H1 (cell line): ENCODE measurements around the gene RBM44. TPM values are rescaled to one million over a fixed set of nuclear protein-coding genes. Genes with fewer than 3 reads are reported as not detected.

Experiments
- CTCF ChIA-PET: fragments of 300-600 bp; sonication (Branson Sonifier 250); formaldehyde crosslinking; loops from one replicate; lab custom pipeline; 2021; ENCODE audit not compliant: partially characterized antibody; lab: Charles Lee
- POLR2A ChIA-PET: fragments of 300-600 bp; sonication (Branson Sonifier 250); formaldehyde crosslinking; loops from one replicate; lab custom pipeline; 2021; ENCODE audit warnings: inconsistent platforms; ENCODE audit not compliant: partially characterized antibody; lab: Charles Lee
- DNase-seq, 2 experiments: peaks; one replicate each; pipeline versions ENCODE4 v3.0.0 to v3.0.0-alpha.2; 2010 to 2022; ENCODE audit warnings: low spot score in 2 of 2, low read depth in 1 of 2, mixed read lengths in 1 of 2
- FAIRE-seq: peaks from 2 replicates; lab custom pipeline; 2011; peaks lifted over from hg19 to GRCh38; lab: Jason Lieb, UNC
- H2AFZ ChIP-seq: 2 replicates; pipeline ENCODE4 v1.8.1; 2012; ENCODE audit warnings: low read length, inconsistent platforms
- H2AK5ac ChIP-seq: 2 replicates; pipeline ENCODE4 v1.6.1; 2013; ENCODE audit warnings: low read depth, low read length
- H2BK120ac ChIP-seq: replicated peaks from 2 replicates; pipeline ENCODE3; 2013; ENCODE audit warnings: low read depth, low read length, inconsistent platforms
- H2BK12ac ChIP-seq: 2 replicates; pipeline ENCODE4 v1.6.1; 2013; ENCODE audit warnings: low read depth, low read length
- H2BK15ac ChIP-seq: 2 replicates; pipeline ENCODE4 v1.6.1; 2013; ENCODE audit warnings: low read length
- H2BK20ac ChIP-seq: 2 replicates; pipeline ENCODE4 v1.6.1; 2013; ENCODE audit warnings: low read length
- H2BK5ac ChIP-seq: 2 replicates; pipeline ENCODE4 v1.6.1; 2013; ENCODE audit warnings: low read depth, low read length
- H3K14ac ChIP-seq: 2 replicates; pipeline ENCODE4 v1.6.1; 2013; ENCODE audit warnings: inconsistent platforms; ENCODE audit not compliant: insufficient read length
- H3K18ac ChIP-seq: 2 replicates; pipeline ENCODE4 v1.6.1; 2013; ENCODE audit warnings: low read length; ENCODE audit errors: extremely low read depth
- H3K23ac ChIP-seq: 2 replicates; pipeline ENCODE4 v1.6.1; 2013; ENCODE audit warnings: inconsistent platforms; ENCODE audit not compliant: insufficient read length
- H3K23me2 ChIP-seq: 2 replicates; pipeline ENCODE4 v1.6.1; 2013; ENCODE audit warnings: low read depth, low read length
- H3K27ac ChIP-seq: 2 replicates; pipeline ENCODE4 v1.6.1; 2011; ENCODE audit warnings: low read depth, low read length, inconsistent platforms
- H3K27me3 ChIP-seq, 4 experiments: replicated peaks in 1 of 4; 1 replicate in 1 of 4; 2 replicates in 3 of 4; pipeline versions ENCODE4 v1.6.1 to v1.8.1; 2011 to 2013; ENCODE audit warnings: low read length in 3 of 4, mild to moderate bottlenecking in 3 of 4, inconsistent platforms in 2 of 4, mixed read lengths in 2 of 4, moderate library complexity in 1 of 4; ENCODE audit not compliant: control insufficient read depth in 3 of 4, insufficient read depth in 3 of 4; ENCODE audit errors: extremely low read depth in 1 of 4
- H3K36me3 ChIP-seq, 4 experiments: 2 replicates each; pipeline versions ENCODE4 v1.6.1 to v1.8.1; 2011 to 2013; ENCODE audit warnings: mild to moderate bottlenecking in 4 of 4, low read length in 3 of 4, moderate library complexity in 2 of 4, control low read depth in 1 of 4, inconsistent platforms in 1 of 4; ENCODE audit not compliant: insufficient read depth in 4 of 4, control insufficient read depth in 2 of 4
- H3K4ac ChIP-seq: replicated peaks from 2 replicates; pipeline ENCODE3; 2013; ENCODE audit warnings: low read length, low read depth, mixed read lengths, inconsistent platforms; ENCODE audit not compliant: insufficient read length
- H3K4me1 ChIP-seq, 4 experiments: replicated peaks in 1 of 4; 1 replicate in 1 of 4; 2 replicates in 3 of 4; pipeline versions ENCODE4 v1.6.1 to v1.8.1; 2011 to 2013; ENCODE audit warnings: low read length in 3 of 4, inconsistent platforms in 2 of 4, mixed read lengths in 1 of 4; ENCODE audit not compliant: insufficient read depth in 4 of 4, control insufficient read depth in 3 of 4
- H3K4me2 ChIP-seq, 2 experiments: 2 replicates each; pipeline versions ENCODE4 v1.6.1 to v1.8.1; 2011 to 2013; ENCODE audit warnings: low read depth in 2 of 2, low read length in 2 of 2, control low read depth in 1 of 2, inconsistent platforms in 1 of 2, mild to moderate bottlenecking in 1 of 2; ENCODE audit not compliant: insufficient read depth in 1 of 2
- H3K4me3 ChIP-seq, 4 experiments: fragments of 200-600, 300-600 bp in 1 of 4; sonication (generic), shearing (Covaris generic), sonication (Bioruptor Twin) in 1 of 4; 2 replicates each; pipeline versions ENCODE4 v1.5.1 to v1.8.1; 2011 to 2016; ENCODE audit warnings: low read length in 4 of 4, low read depth in 3 of 4, control low read depth in 2 of 4, inconsistent platforms in 2 of 4, mild to moderate bottlenecking in 2 of 4, mixed read lengths in 1 of 4, moderate library complexity in 1 of 4; ENCODE audit not compliant: insufficient read depth in 2 of 4; ENCODE audit errors: extremely low read depth in 1 of 4
- H3K56ac ChIP-seq: replicated peaks from 2 replicates; pipeline ENCODE3; 2013; ENCODE audit warnings: low read depth, mild to moderate bottlenecking, mixed read lengths, low read length, inconsistent platforms; ENCODE audit not compliant: insufficient read length
- H3K79me1 ChIP-seq: 2 replicates; pipeline ENCODE4 v1.6.1; 2013; ENCODE audit warnings: low read depth, low read length, control low read depth
- H3K79me2 ChIP-seq, 2 experiments: 2 replicates each; pipeline versions ENCODE4 v1.6.1 to v1.8.1; 2012 to 2013; ENCODE audit warnings: low read length in 2 of 2, mild to moderate bottlenecking in 2 of 2, inconsistent platforms in 1 of 2; ENCODE audit not compliant: insufficient read depth in 2 of 2, control insufficient read depth in 1 of 2
- H3K9ac ChIP-seq, 4 experiments: replicated peaks in 1 of 4; 1 replicate in 1 of 4; 2 replicates in 3 of 4; pipeline versions ENCODE4 v1.6.1 to v1.8.1; 2011 to 2013; ENCODE audit warnings: low read depth in 3 of 4, low read length in 3 of 4, control low read depth in 2 of 4, mild to moderate bottlenecking in 2 of 4, moderate library complexity in 2 of 4, inconsistent platforms in 1 of 4; ENCODE audit errors: extremely low read depth in 1 of 4
- H3K9me3 ChIP-seq, 2 experiments: 2 replicates each; pipeline versions ENCODE4 v1.6.1 to v1.8.1; 2012 to 2013; ENCODE audit warnings: mild to moderate bottlenecking in 2 of 2, moderate library complexity in 2 of 2, control low read depth in 1 of 2, inconsistent platforms in 1 of 2, low read depth in 1 of 2, low read length in 1 of 2, mixed read lengths in 1 of 2; ENCODE audit not compliant: insufficient read depth in 2 of 2
- H4K20me1 ChIP-seq, 2 experiments: replicated peaks in 1 of 2; 2 replicates each; pipeline versions ENCODE3 to v1.8.1; 2011 to 2013; ENCODE audit warnings: inconsistent platforms in 2 of 2, low read length in 2 of 2, mild to moderate bottlenecking in 1 of 2; ENCODE audit not compliant: insufficient read depth in 2 of 2, control insufficient read depth in 1 of 2
- H4K5ac ChIP-seq: 2 replicates; pipeline ENCODE4 v1.6.1; 2013; ENCODE audit warnings: low read length, low read depth, mixed read lengths, inconsistent platforms; ENCODE audit not compliant: insufficient read length
- H4K8ac ChIP-seq: 2 replicates; pipeline ENCODE4 v1.8.0; 2013; ENCODE audit warnings: mild to moderate bottlenecking, moderate library complexity, low read length, inconsistent platforms; ENCODE audit not compliant: insufficient read depth; ENCODE audit errors: extremely low read depth
- H4K91ac ChIP-seq: replicated peaks from 2 replicates; pipeline ENCODE3; 2013; ENCODE audit warnings: low read length, mixed read lengths, inconsistent platforms; ENCODE audit not compliant: insufficient read length
- BACH1 ChIP-seq: IDR thresholded peaks from 2 replicates; pipeline ENCODE4 v1.6.1; 2012; ENCODE audit warnings: low read length, improper control_type of control experiment
- CBX5 ChIP-seq: fragments of 300-800, 300-1000 bp; sonication (generic); IDR thresholded peaks from 2 replicates; pipeline ENCODE4 v1.7.1; 2016; ENCODE audit warnings: antibody characterized with exemption, low read length, low read depth
- JUN ChIP-seq: IDR thresholded peaks from 2 replicates; pipeline ENCODE4 v1.6.1; 2011; ENCODE audit warnings: low read depth, mild to moderate bottlenecking, improper control_type of control experiment, low read length
- KDM1A ChIP-seq: fragments of 200-600, 300-600 bp; sonication (generic); IDR thresholded peaks from 2 replicates; pipeline ENCODE4 v1.7.1; 2016; ENCODE audit warnings: mild to moderate bottlenecking, low read length, borderline replicate concordance
- SP4 ChIP-seq: IDR thresholded peaks from 2 replicates; pipeline ENCODE4 v1.6.1; 2012; ENCODE audit warnings: low read length, inconsistent platforms
- TAF7 ChIP-seq: optimal IDR thresholded peaks from 2 replicates; pipeline ENCODE3; 2011; ENCODE audit warnings: low read depth, mild to moderate bottlenecking, inconsistent platforms, low read length, moderate library complexity, borderline replicate concordance
- TBP ChIP-seq: IDR thresholded peaks from 2 replicates; pipeline ENCODE4 v1.6.1; 2011; ENCODE audit warnings: low read depth, low read length, improper control_type of control experiment
- WGBS, 2 experiments: shearing (Covaris generic) in 1 of 2; methylation state at CpG; one replicate each; pipeline versions ENCODE4 v1.1.6 to v1.1.7; 2013 to 2015; ENCODE audit warnings: low lambda C conversion rate in 2 of 2, mixed read lengths in 2 of 2, inconsistent platforms in 1 of 2, low coverage in 1 of 2, missing lambda C conversion rate in 1 of 2; ENCODE audit not compliant: insufficient replicate concordance in 2 of 2, insufficient coverage in 1 of 2, insufficient read length in 1 of 2; ENCODE audit errors: extremely low coverage in 1 of 2, missing lambda C conversion rate in 1 of 2; 5-methylcytosine and 5-hydroxymethylcytosine counted together
- polyA plus RNA-seq, 7 experiments: library from polyadenylated mRNA; depleted of rRNA in 3 of 7; stranded (reverse) in 5 of 7; unstranded in 2 of 7; fragments of >200 nt in 5 of 7; fragments of 200-250 nt in 2 of 7; gene quantifications; 1 replicate in 5 of 7; 2 replicates in 1 of 7; 4 replicates in 1 of 7; pipeline versions ENCODE4 v1.2.1 to v1.2.3, GENCODE V29; 2011 to 2013; ENCODE audit warnings: missing spikeins in 2 of 7, mixed read lengths in 2 of 7
- total RNA-seq: library from RNA; stranded (reverse); fragmentation: NEBNext Ultra II Directional; extraction: Animal tissue kit (Norgen Biotek cat#: 25700); gene quantifications from 2 replicates; pipeline ENCODE4 v1.2.1, GENCODE V29; 2021

RBM44 gene
- total and polyA plus RNA-seq, 2 of the 8 experiments (the other 6 are each of a cell fraction or from before 2014, with no cell fraction given) = 0.12 to 0.43 TPM

- H2BK120ac ChIP-seq = no peak overlapping the region
- no peak for DNase-seq
- no peak overlapping the region for H3K23ac ChIP-seq
- H3K27ac ChIP-seq = no peak overlapping the region
- no peaks in the 10 kb centered on the region for H3K9me3 ChIP-seq
- no peaks in the 10 kb centered on the region for H3K79me2 ChIP-seq
- no peak overlapping the region for H3K56ac ChIP-seq
- H3K14ac ChIP-seq = no peak overlapping the region
- no peaks in the 10 kb centered on the region for H3K4me1 ChIP-seq
- no peak overlapping the region for H2BK15ac ChIP-seq
- TF ChIP-seq BACH1 (no peak), CBX5 (no peak), TAF7 (no peak), KDM1A (no peak), TBP (no peak), JUN (no peak), SP4 (no peak)
- TF ChIP-seq, all 59 proteins: peak for 0
- no peak overlapping the region for H2AK5ac ChIP-seq
- no peak overlapping the region for H3K18ac ChIP-seq
- no peak overlapping the region for H2BK12ac ChIP-seq
- H4K5ac ChIP-seq = no peak overlapping the region
- CTCF ChIA-PET = interaction anchor here (1.2 to 1.7 kb wide), 4 partner anchors 14 to 30 kb away, joined by 3 to 8 read pairs (median 5); no protein-coding TSS in a partner anchor
- H3K4ac ChIP-seq = no peak overlapping the region
- H3K9ac ChIP-seq = no peak overlapping the region
- no peak overlapping the region for H4K8ac ChIP-seq
- H2AFZ ChIP-seq = no peak overlapping the region
- POLR2A ChIA-PET = interaction anchor here (0.6 to 1.3 kb wide), 2 partner anchors 27 to 170 kb away, joined by 3 read pairs; partner anchors contain the start of gene RAB17
- H3K79me1 ChIP-seq = no peaks in the 10 kb centered on the region
- no peaks in the 10 kb centered on the region for H3K27me3 ChIP-seq
- no peak for FAIRE-seq
- no peak overlapping the region for H2BK5ac ChIP-seq
- peaks cover 4 to 28% (median 18%) of the 10 kb centered on the region in 4 experiments; a peak in 7 of 8 replicates for H3K36me3 ChIP-seq
- no peak overlapping the region for H3K4me2 ChIP-seq
- no peak overlapping the region for H4K91ac ChIP-seq
- no peak overlapping the region for H2BK20ac ChIP-seq
- WGBS, 2 experiments = 93% methylated on average over 23 of the region's 23 CpGs; no CpG with 5 or more reads in 1 of the 2 experiments
- H4K20me1 ChIP-seq = no peaks in the 10 kb centered on the region
- H3K23me2 ChIP-seq = no peaks in the 10 kb centered on the region
- no peak overlapping the region for H3K4me3 ChIP-seq
Measured at GRCh38 chr2:237760506-237761502, 37.8 kb upstream of the RBM44 start.
